Esophagus squamous epithelium (tissue), 5 donors: ENCODE measurements around the gene GFRA1. TPM values are rescaled to one million over a fixed set of nuclear protein-coding genes. Genes with fewer than 3 reads are reported as not detected.

Source experiments
- DNase-seq: peaks from one replicate; lab custom pipeline; 2025; lab: John Stamatoyannopoulos, UW
- H3K27ac ChIP-seq, 4 donors: fragments of 200-600 bp; sonication (generic); one replicate each; pipeline ENCODE4 v1.5.1; 2016 to 2019; ENCODE audit warnings: mild to moderate bottlenecking in 1 of 4
- H3K27me3 ChIP-seq, 4 donors: fragments of 200-600 bp; sonication (generic); 1 replicate in 3 of 4; 2 replicates in 1 of 4; pipeline versions ENCODE4 v1.5.1 to v1.6.0; 2017 to 2021; ENCODE audit warnings: antibody characterized with exemption in 1 of 4
- H3K36me3 ChIP-seq, 3 donors: fragments of 200-600 bp; sonication (generic); one replicate each; pipeline ENCODE4 v1.5.1; 2016 to 2019
- H3K4me1 ChIP-seq, 3 donors: fragments of 200-600 bp; sonication (generic); one replicate each; pipeline ENCODE4 v1.5.1; 2017 to 2019
- H3K4me3 ChIP-seq, 4 donors: fragments of 200-600 bp; sonication (generic); 1 replicate in 3 of 4; 2 replicates in 1 of 4; pipeline ENCODE4 v1.5.1; 2016 to 2019; ENCODE audit warnings: mild to moderate bottlenecking in 2 of 4, moderate library complexity in 1 of 4
- H3K9me3 ChIP-seq, 3 donors: fragments of 200-600 bp; sonication (generic); one replicate each; pipeline ENCODE4 v1.5.1; 2016 to 2019
- POLR2A ChIP-seq, 4 donors: fragments of 450-650 bp; IDR thresholded peaks; one replicate each; pipeline ENCODE4 v1.6.1; 2017; ENCODE audit warnings: antibody characterized with exemption in 4 of 4, mild to moderate bottlenecking in 4 of 4, moderate library complexity in 3 of 4
- WGBS, 2 donors: methylation state at CpG; one replicate each; pipeline ENCODE4 v1.1.5; 2018; 5-methylcytosine and 5-hydroxymethylcytosine counted together
- intact Hi-C: fragments of 100-400 bp; cut with DNase I; formaldehyde crosslinking; loops from one replicate; pipeline ENCODE4 v1.15.0; 2022
- total RNA-seq, 4 donors: library from RNA; depleted of rRNA; stranded (reverse); fragments of >200 nt; gene quantifications; one replicate each; pipeline ENCODE4 v1.1.0, GENCODE V29; 2016
- TF ChIP-seq, protein P1 (sequence below), 6 experiments: fragments of 450-650 bp in 4 of 6; fragments of 200-600 bp in 2 of 6; sonication (generic) in 2 of 6; IDR thresholded peaks; one replicate each; pipeline ENCODE4 v1.5.1; 2016 to 2019; ENCODE audit warnings: antibody characterized with exemption in 6 of 6, mild to moderate bottlenecking in 4 of 6, moderate library complexity in 4 of 6
- donor health status: DM: yes; HTN: yes; CAD: no.

GFRA1 gene
- total RNA-seq, 4 donors from 2014 or later, result 1.0 to 79.9 (median 4.2) TPM

DNA sequence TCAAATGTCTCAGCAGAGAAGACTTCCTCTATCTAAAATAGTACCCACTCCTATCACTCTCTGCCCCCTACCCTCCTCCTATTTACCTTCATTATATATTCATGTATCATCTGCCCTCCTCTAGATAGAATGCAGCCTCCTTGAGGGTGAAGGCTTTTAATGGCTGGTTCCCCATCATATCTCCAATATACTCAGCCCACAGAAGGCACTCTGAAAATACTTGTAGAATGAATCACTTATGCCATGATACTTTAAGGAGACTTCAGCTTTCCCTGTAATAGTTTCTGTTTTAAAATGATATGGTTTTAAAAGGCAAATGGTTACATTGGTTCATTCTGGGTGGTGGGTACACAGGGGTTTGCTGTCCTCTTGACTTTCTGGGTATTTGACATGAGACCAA, 25.3 kb downstream of the GFRA1 start:
- H3K4me1 ChIP-seq, result no peaks in the 10 kb centered on the region
- no peak for DNase-seq
- H3K9me3 ChIP-seq, result no peaks in the 10 kb centered on the region
- TF ChIP-seq, protein P1, sequence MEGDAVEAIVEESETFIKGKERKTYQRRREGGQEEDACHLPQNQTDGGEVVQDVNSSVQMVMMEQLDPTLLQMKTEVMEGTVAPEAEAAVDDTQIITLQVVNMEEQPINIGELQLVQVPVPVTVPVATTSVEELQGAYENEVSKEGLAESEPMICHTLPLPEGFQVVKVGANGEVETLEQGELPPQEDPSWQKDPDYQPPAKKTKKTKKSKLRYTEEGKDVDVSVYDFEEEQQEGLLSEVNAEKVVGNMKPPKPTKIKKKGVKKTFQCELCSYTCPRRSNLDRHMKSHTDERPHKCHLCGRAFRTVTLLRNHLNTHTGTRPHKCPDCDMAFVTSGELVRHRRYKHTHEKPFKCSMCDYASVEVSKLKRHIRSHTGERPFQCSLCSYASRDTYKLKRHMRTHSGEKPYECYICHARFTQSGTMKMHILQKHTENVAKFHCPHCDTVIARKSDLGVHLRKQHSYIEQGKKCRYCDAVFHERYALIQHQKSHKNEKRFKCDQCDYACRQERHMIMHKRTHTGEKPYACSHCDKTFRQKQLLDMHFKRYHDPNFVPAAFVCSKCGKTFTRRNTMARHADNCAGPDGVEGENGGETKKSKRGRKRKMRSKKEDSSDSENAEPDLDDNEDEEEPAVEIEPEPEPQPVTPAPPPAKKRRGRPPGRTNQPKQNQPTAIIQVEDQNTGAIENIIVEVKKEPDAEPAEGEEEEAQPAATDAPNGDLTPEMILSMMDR (IDR thresholded peaks at IDR 0.05), result no peak
- no peak for TF ChIP-seq POLR2A (IDR thresholded peaks at IDR 0.05)
- no peaks in the 10 kb centered on the region for H3K36me3 ChIP-seq
- no peak overlapping the region for H3K4me3 ChIP-seq
- H3K27ac ChIP-seq, result no peak overlapping the region
- H3K27me3 ChIP-seq, result no peaks in the 10 kb centered on the region
- intact Hi-C loops, result no loop called here

DNA sequence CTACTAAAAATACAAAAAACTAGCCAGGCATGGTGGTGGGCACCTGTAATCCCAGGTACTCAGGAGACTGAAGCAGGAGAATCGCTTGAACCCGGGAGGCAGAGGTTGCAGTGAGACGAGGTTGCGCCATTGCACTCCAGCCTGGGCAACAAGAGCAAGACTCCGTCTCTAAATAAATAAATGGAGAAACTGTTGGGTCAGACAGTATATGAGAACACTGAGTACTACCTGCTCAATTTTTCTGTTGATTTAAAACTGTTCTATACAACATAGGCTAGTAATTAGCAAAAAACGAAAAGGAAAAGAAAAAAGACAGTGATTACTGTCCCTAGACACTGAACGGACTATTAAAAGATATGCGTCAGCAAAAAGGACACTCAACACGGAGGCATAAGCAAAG, 26.7 kb downstream of the GFRA1 start:
- no peak for DNase-seq
- intact Hi-C loops, result no loop called here
- WGBS, 2 donors, result 75 to 77% methylated on average over 9 of the region's 9 CpGs

DNA sequence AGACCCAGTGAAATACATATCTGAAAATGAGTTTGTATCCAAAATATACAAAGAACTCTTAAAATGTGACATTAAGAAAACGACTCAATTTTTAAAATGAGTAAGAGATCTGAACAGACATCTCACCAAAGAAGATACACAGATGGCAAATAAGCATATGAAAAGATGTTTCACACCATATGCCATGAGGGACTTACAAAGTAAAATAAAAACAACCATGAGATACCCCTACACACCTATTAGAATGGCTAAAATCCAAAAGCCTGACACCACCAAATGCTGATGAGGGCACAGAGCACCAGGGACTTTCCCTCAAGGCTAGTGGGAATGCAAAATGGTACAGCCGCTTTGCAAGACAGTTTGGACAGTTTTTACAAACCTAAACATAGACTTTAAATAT, 27.9 kb downstream of the GFRA1 start:
- no peak for DNase-seq
- H3K4me1 ChIP-seq, result no peaks in the 10 kb centered on the region
- no peaks in the 10 kb centered on the region for H3K9me3 ChIP-seq
- intact Hi-C loops, result no loop called here
- H3K27me3 ChIP-seq, result no peaks in the 10 kb centered on the region
- no peak overlapping the region for H3K4me3 ChIP-seq
- WGBS, 2 donors, result 58 to 78% methylated on average over 2 of the region's 2 CpGs
- no peak overlapping the region for H3K27ac ChIP-seq
- no peaks in the 10 kb centered on the region for H3K36me3 ChIP-seq
- TF ChIP-seq POLR2A (IDR thresholded peaks at IDR 0.05), result no peak
- TF ChIP-seq, protein P1 (IDR thresholded peaks at IDR 0.05), result no peak

More for the DNA sequence above, 26.7 kb downstream of the GFRA1 start:
- H3K4me3 ChIP-seq, result no peak overlapping the region
- H3K4me1 ChIP-seq, result no peaks in the 10 kb centered on the region
- no peak overlapping the region for H3K27ac ChIP-seq
- no peaks in the 10 kb centered on the region for H3K27me3 ChIP-seq
- TF ChIP-seq POLR2A (IDR thresholded peaks at IDR 0.05), result no peak
- TF ChIP-seq, protein P1 (IDR thresholded peaks at IDR 0.05), result no peak
- no peaks in the 10 kb centered on the region for H3K9me3 ChIP-seq
- H3K36me3 ChIP-seq, result no peaks in the 10 kb centered on the region

DNA sequence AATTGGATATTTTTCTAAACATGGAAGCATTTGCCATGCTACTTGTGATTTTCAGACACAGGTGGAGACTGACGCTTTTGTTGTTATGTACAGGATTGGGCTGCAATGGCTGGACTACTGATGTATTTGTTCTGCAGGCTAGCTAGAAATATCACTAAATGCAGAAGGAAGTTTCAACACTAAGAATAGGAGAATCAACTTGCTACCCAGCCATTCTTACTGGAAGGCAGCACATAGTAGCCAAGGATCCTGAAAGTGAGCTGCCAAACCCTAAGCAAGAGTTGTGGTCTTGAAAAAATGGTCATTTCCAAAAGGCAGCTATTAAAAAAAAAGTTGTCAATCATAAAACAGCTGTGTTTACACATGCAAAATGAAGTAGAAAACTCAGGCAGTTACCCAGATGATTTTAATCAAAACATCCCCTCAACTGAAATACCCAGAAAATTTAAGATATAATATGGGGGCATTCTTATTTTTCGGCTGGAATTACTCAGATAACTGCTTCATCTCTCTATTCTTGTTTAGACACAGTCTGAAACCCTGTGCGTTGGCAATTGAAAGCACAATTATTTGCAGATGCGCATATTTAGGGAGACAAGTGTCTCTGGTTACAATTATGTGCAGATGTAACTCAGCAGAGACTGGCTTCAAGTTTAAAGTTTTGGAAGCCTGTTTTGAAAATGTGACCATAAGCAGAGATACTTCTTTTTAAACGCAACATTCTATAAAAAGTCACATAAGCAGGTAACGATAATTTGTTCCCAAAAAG, 31.2 kb downstream of the GFRA1 start:
- Histone ChIP-seq H3K27ac (no peak overlapping the region), H3K9me3 (no peaks in the 10 kb centered on the region), H3K27me3 (no peaks in the 10 kb centered on the region), H3K36me3 (no peaks in the 10 kb centered on the region), H3K4me3 (no peak overlapping the region), H3K4me1 (no peaks in the 10 kb centered on the region)
- no peak for DNase-seq
- TF ChIP-seq, protein P1 (IDR thresholded peaks at IDR 0.05), result no peak
- TF ChIP-seq POLR2A (IDR thresholded peaks at IDR 0.05), result no peak
- intact Hi-C loops, result no loop called here
- 69 to 70% methylated on average over 6 of the region's 6 CpGs for WGBS, 2 donors

DNA sequence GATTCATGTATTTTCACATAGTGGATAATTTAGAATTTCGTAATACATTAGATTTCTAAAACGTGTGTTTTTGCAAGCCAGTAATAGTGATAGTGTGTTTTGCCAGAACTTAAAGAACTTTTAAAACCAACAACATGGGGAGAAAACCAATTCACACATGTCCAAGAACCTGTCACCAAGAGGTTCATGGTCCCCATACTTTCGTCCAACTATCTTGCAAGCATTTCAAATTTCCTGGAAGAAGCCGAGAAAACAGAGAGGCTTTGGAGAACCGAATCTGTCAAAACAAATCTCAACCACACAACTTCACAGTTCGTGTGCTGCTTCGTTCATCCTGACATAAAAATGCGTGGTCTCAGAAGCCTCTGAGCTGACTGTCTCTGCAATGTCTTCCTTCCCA, 31.9 kb downstream of the GFRA1 start:
- Histone ChIP-seq H3K4me1 (no peaks in the 10 kb centered on the region), H3K27ac (no peak overlapping the region), H3K36me3 (no peaks in the 10 kb centered on the region), H3K27me3 (no peaks in the 10 kb centered on the region), H3K9me3 (no peaks in the 10 kb centered on the region), H3K4me3 (no peak overlapping the region)
- no peak for DNase-seq
- 47 to 64% methylated on average over 8 of the region's 8 CpGs for WGBS, 2 donors
- intact Hi-C loops, result no loop called here
- TF ChIP-seq POLR2A (IDR thresholded peaks at IDR 0.05), result no peak
- TF ChIP-seq, protein P1 (IDR thresholded peaks at IDR 0.05), result no peak
